Left forelimb (tissue), 1 donor: Measurements from ENCODE around the gene JMY.
A peak's percentile ranks its signal among the peaks of the same experiment; 100 is the strongest.
"Not testable (repeated sequence)": the region's sequence is repeated elsewhere in the genome, so short reads cannot be mapped to it uniquely, and the experiment has no call there.

Experiments used
- DNase-seq: peaks from one replicate; pipeline ENCODE4 v3.0.0-alpha.2; 2018; ENCODE audit warnings: low spot score

The JMY gene

DNA sequence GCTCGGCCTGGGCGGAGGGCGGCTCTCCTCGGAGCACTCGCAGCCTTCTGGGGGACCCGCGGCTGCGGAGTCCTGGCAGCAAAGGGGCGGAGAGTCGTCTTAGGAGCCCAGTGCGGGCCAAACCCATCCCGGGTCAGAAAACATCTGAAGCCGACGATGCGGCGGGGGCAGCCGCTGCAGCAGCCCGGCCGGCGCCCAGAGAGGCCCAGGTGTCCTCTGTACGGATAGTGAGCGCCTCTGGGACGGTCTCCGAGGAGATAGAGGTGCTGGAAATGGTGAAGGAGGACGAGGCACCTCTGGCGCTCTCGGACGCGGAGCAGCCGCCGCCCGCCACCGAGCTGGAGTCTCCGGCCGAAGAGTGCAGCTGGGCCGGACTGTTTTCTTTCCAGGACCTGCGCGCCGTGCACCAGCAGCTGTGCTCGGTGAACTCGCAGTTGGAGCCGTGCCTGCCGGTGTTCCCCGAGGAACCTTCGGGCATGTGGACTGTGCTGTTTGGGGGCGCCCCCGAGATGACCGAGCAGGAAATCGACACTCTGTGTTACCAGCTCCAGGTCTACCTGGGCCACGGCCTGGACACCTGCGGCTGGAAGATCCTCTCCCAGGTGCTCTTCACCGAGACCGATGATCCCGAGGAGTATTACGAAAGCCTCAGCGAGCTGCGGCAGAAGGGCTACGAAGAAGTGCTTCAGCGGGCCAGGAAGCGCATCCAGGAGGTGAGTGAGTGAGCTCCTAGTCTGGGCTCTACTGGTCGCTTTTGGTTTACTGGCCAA is 1.2 kb downstream of the JMY start:
- peak; percentile 69 for DNase-seq

DNA sequence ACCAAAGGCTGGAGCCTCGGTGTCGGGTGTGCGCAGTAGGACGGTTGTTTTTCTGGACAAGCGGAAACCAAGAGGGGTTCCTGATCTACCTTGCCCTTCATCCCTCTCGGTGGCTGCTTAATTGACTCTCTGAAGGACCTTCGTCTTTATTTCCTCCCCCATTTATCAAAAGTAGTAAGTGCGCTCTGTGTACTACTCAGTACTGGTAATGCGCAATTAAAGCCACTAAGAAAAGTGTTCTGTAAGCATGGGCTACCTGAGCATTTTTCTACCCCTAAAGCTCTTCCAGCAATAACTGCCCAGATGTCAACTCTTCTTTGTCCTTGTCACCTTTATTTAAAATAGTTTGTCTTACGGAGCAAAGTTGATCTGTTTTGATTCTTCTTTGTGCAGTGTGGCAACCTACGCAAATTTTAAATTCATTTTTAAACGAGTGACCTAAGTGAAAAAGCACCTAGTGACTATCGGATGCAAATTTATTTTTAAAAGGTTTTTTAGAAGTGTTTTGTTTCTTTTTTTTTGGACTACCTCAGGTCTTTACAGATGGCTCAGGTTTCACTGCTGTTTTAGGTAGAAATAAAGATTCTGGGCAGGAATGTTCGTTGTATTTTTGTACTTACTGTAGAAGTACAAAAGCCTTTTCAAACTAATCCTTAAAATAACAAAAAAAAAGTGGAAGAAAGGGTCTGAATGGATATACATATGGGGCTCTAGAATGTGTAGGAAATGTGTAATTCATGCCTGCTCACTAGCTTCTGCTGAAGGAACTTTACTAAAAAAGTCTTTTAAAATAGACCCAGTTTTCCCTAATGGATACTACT is 2.0 kb downstream of the JMY start:
- no peak for DNase-seq

DNA sequence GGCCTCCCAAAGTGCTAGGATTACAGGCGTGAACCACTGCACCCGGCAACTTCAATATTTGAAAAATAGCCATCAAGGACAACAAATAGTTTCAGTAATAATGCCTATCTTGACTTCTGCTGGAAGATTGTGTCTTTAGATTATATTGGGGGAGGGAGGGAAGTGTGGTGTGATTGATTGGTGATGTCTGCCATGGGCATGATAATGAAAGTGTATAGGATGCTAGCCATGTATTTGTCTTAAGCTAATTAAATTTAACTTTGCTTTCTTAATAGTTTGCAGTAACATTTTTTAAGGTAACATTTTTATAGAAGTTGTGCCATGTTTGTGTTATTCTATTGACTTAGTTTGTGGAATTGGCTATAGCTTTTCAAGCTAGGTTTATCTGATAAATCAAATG is 4.6 kb downstream of the JMY start:
- DNase-seq, result no peak

DNA sequence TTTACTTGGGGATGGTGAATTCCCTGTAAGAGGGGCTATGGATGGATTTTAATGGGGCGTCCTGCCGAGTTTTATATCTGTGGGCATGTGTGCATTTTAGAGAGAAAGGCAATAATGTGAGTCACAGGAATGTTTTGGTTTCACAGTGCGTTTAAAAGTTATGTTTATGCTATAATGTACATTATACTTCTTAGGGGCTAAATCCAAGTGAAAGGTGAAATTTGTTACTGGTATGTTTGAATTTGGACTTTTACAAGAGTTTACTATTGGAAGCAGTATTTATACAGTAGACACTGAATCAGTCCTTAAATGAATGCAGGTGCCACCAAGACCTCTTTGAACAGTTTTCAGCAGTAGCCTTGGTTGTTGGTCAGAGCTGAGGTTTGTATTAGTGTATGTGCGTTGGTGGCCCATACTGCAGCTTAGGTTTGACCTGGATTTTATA is 5.6 kb downstream of the JMY start:
- DNase-seq, result no peak

DNA sequence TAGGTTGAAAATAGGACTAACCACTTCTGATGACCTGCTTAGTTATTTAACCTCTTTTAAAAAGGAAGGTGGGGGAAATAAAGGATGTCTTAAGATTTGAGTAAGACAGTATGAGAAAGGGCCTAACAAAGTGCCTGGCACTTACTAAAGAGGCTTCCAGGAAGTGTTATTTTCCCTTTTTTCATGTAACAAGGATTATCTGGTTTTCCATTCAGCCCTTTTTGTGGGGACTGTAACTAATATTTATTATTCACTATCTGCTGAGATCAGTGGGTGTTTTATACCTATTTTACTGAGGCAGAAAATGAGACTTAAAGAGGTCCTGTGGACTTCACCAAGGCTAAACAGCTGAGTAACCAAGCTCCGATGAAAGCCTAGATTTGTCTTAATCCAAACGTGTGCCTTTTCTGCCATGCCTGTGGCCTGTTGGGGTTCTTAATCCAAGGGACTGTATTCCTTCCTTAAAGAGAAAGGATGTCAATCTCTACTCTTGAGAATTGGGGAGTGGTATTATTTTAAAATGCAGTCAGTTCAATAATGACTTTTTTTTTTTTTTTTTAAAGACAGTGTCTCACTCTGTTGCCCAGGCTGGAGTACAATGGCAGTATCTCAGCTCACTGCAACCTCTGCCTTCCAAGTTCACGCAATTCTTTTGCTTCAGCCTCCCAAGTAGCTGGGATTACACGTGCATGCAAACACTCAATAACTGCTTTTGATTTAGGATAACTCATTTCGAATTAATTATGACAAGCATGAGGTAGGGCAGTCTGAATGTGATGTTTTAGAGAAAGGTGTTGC is 6.5 kb downstream of the JMY start:
- no peak for DNase-seq

DNA sequence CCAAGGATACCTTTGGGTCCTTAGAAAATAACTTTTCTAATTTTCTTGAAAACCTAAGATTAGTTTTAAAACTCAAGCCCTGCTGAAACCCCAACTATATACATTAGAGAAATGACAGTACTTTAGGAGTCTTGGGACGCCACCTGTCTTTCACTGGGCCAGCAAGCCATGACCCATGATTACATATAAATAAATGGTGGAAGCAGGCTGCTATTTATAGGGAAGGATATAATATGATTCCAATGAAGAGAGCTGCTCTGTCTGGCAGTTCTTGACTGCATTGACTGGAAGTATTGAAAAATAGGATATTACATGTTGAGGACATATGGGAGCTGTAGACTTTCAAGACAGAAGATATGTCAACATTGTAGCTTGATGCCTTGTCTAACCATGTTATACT is 7.3 kb downstream of the JMY start:
- DNase-seq, result no peak

DNA sequence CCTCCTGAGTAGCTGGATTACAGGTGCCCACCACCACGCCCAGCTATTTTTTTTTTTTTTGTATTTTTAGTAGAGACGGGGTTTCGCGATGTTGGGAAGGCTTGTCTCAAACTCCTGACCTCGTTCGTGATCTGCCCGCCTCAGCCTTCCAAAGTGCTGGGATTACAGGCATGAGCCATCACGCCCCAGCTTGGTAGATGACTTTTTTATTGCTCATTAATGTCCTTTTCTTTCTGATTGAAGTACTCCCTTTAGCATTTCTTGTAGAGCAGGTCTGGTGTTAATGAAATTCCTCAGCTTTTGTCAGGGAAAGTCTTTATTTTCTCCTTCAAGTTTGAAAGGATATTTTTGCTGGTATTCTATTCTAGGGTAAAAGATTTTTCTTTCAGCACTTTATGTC is 18.1 kb downstream of the JMY start:
- DNase-seq, result not testable (repeated sequence)

DNA sequence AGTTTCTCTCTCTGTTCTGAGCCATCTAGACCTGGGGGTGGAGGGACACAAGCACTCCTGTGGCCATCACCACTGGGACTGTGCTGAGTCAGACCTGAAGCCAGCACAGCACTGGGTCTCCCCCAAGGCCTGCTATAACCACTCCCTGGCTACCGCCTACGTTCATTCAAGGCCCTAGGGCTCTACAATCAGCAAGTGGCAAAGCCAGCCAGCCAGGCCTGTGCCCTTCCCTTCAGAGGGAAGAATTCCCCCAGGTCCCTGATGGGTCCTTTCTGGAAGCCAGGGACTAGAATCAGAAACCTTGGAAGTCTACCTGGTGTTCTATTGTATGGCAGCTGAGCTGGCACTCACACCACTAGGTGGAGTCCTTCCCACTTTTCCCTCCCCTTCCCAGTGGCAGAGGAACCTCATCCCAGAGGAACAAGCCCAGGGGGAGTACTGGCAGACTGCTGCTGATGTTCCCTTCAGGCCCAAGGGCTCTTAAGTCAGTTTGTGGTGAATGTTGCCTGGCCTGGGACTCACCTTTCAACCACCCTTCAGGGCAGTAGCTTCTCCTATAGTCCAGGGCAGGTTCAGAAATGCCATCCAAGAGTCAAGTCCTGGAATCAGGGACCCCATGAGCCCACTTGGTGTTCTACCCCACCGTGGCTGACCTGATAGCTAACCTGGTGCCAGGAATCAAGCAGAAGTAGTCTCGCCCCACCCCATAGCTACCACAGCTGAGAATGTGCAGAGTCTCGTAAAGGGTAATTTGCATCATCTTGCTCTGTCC is 20.0 kb downstream of the JMY start:
- DNase-seq, result no peak

DNA sequence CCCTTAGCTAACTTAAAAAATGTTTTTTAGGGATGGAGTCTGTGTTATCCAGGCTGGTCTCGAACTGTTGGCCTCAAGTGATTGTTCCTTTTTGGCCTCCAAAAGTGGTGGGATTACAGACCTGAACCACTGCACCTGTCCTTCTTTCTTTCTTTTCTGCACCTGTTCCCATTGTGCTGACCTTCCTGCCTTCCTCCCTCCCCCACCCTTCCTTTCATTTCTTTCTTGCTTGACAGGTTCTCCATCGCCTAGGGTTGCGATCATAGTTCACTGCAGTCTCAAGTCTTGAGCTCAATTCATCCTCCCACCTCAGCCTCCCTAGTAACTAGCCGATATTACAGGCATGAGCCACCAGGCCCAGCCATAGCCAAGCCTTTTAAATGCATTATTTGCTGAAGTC is 20.6 kb downstream of the JMY start:
- no peak for DNase-seq

DNA sequence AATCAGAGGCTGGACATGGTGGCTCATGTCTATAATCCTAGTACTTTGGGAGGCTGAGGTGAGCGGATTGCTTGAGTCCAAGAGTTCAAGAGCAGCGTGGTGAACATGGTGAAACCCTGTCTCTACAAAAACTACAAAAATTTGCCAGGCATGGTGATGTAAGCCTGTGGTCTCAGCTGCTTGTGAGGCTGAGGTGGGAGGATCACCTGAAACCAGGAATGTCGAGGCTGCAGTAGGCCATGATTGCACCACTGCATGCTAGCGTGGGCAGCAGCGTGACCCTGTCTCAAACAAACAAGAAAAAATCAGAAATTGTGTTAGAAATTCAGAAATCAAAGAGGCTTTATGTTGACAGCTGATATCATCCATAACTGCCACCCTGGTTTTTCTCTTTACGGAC is 21.4 kb downstream of the JMY start:
- no peak for DNase-seq

DNA sequence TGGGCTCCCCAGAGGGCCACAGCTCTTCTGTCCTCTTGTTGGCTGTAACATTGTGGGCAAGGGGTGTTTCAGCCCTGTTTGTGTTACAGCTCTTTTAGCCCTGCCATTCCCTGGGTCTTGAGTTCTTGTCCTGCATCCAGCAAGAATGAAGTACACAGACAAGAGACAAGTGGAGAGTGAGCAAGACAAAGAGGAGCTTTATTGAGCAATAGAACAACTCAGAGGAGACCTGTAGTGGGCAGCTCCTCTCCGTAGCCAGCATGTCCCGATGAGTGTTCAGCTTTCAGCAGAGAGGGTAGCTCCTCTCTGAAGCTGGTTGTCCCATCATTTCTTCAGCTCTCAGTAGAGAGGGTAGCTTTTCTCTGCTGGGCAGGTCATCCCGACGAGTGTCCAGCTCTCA is 22.9 kb downstream of the JMY start:
- DNase-seq, result no peak

DNA sequence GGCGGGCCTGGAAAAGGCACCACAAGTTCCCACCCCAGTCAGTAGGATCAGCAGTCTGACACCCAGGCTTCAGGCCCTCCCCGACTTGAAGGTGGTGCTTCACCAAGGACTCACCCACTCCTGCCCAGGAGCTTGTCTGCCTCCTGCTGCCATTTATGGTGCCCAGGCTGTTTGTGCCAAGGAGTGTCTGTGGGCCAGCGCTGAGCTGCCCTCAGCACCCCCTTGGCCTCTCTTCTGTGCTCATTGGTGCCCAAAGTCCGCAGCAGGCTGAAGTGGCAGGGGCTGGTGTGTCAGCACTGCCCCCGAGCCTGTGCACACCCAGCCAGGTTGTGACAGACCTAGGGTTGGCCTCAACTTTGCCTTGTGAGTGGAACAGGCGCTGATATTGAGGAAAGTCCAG is 23.5 kb downstream of the JMY start:
- DNase-seq, result no peak

DNA sequence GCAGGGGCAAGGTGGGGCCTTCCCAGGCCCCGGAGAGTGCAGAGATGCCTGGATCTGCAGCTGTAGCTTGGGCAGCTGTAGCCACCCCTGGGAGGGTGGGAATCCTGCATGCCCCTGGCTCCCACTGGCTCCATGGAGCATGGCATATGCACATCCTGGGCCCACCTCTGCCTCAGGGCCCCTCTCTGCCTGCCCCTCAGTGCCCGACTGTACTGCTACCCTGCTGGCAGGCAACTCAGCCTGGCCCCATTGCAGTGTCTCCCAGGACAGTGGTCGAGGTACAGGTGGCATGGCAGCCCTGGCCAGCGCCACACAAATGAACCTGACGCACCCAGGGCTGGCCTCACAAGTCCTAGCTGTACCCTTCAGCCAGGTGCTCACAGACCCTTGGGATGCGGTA is 23.9 kb downstream of the JMY start:
- DNase-seq, result no peak

DNA sequence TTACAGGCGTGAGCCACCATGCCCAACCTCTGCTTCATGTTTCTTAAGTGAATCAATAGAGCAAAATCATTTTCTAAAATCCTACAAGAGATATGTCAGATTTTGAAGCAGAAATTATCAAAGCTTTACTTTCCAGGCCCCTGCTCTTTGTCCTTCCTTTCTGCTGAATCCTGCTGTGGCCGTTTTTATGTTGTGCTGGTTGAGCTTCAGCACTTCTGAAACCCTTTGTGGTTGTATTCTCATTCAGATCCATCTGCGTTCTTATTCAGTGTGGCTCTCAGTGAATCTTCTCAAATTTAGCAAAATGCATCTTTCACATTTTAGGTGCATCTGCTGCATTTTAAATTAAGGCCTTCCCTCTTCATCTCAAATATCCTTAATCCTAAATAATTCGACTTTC is 26.0 kb downstream of the JMY start:
- no peak for DNase-seq

DNA sequence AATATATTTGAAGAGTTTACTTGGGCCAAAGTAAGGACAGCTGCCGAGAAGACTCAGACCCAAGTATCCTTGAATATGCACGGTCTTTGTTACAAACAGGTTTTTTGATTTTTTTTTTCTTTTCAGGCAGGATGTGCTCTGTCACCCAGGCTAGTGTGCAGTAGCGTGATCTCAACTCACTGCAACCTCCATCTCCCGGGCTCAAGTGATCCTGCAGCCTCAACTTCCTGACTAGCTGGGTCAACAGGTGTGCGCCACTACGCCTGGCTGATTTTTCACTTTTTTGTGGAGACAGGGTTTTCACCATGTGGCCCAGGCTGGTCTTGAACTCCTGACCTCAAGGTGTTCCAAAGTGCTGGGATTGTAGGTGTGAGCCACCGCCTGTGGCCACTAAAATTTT is 27.4 kb downstream of the JMY start:
- DNase-seq, result no peak

DNA sequence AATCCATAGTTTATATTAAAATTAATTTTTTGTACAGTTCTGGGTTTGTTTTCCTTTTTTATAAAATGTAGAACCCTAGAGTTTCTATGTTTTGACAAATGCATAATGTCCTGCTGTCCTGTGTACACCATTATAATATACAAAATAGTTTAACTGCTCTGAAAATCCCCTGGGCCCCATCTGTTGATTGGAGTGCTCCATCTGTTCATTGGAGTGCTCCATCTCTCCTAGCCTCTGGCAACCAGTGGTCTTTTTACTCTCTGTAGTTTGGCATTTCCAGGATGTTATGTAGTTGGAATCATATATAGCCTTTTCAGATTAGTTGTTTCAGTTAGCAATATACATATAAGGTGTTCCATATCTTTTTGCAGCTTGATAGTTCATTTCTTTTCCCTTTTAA is 31.2 kb downstream of the JMY start:
- DNase-seq, result no peak

DNA sequence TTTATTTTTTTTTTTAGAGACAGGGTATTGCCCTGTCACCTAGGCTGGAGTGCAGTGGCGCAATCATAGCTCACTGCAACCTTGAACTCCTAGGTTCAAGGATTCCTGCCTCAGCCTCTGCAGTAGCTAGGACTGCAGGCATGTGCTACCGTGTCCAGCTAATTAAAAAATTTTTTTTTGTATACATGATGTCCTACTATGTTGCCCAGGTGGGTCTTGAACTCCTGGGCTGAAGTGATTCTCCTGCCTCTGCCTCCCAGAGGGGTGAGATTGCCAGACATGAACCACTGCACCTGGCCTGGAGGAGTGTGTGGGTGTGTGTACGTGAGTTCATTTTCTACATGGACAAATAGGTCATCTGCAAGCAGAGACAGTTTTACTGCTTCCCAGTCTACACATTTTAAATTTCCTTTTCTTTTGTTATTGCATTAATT is 33.8 kb downstream of the JMY start:
- DNase-seq, result no peak

DNA sequence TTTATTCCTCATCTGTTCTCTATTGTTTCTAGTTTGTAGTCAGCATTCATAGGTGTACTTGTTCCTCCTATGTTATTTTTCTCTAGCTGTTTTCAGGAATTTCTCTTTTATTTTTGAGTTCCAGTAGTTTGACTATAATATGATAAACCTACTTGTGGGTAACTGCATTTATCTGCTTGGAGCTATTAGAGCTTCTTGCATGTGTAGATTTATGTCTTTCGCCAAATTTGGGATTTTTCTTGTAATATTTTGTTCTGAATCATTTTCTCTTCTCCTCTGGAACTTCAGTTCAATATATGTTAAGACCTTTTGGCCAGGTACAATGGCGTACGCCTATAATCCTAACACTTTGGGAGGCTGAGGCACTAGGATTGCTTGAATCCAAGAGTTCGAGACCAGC is 37.4 kb downstream of the JMY start:
- no peak for DNase-seq

DNA sequence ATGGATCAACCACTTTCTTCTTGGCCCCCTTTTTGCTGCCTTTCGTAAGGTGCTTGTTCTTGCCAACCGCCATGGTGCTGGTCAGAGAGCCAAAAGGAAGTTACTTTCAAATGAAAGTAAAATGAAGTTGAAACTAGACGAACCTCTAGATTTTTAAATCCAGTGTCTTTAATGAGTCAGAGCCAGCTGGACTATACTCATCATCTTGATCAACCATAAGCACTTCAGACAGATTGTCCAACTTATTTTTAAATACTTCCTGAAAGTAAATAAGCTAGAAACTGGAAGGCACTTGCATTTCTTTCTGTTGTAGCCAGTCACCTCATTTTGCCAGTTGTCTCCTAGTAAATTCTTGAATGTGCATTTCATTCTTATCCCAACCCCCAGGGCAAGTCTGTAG is 48.9 kb downstream of the JMY start:
- DNase-seq, result no peak

DNA sequence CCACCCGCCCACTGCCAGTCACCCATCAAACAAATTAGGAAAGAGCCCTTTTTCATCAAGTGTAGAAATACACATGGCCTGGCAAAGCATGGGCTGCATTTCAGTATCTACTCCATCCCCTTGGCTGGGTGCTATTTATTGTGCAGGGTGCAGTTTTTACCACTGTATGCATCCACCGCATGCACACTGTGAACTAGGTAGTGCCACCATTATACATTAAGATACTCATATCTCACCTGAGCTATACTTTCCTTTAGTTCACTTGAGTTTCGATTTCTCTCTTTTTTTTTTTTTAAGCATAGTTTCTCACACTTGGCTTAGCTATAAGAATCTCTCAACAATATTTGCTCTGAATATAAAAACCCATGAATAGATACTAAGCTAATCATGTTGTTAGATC is 49.4 kb downstream of the JMY start:
- no peak for DNase-seq

DNA sequence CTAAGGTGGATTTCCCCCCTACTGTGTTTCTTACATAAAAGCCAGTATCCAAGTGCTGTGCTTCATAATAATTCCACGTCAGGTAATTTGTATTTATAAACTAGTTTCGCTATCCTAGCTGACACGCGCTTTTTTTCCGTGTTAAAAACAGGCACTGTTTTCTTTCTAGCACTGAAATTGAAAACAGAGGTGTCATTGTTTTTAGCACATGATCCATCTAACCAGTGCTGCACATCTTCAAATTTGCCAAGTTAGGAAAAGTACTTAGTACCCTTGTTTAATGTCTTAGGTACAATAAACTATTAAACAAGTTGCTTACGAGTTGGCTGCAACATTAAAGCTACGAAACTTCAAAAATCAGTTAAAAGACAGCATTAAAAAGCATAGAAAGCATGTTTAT is 49.9 kb downstream of the JMY start:
- no peak for DNase-seq

DNA sequence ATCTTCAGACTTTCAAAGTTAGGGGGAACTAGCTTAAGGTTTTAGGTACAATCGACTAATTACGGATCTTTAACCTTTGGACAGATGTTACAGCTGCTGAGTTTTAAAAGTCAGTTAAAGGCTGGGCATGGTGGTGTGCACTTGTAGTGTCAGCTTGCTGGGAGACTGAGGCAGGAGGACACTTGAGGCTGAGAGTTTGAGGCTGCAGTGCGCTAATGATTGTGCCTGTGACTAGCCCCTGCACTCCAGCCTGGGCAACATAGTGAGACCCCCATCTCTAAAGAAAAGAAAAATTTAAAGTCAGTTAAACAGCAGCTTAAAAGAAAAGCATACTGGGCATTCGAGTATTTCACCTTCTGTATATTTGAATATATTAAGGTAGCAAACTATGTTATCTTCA is 51.4 kb downstream of the JMY start:
- DNase-seq, result no peak
